Neutrophil (primary cell): ENCODE measurements around the gene DNM1.

ENCODE experiments used
- H3K27ac ChIP-seq: fragments of 200-600 bp; sonication (generic); 2 replicates; pipeline ENCODE4 v1.5.1; 2016; ENCODE audit warnings: mild to moderate bottlenecking, moderate library complexity
- H3K27me3 ChIP-seq: fragments of 200-600 bp; sonication (generic); 2 replicates; pipeline ENCODE4 v1.6.0; 2016; ENCODE audit warnings: mild to moderate bottlenecking
- H3K36me3 ChIP-seq: fragments of 200-600 bp; sonication (generic); 2 replicates; pipeline ENCODE4 v1.5.1; 2017
- H3K4me1 ChIP-seq, 2 experiments: fragments of 200-600 bp in 1 of 2; sonication (generic) in 1 of 2; 1 replicate in 1 of 2; 2 replicates in 1 of 2; pipeline versions ENCODE4 v1.5.1 to v1.6.1; 2013 to 2016; ENCODE audit warnings: low read depth in 1 of 2, low read length in 1 of 2, mild to moderate bottlenecking in 1 of 2, moderate library complexity in 1 of 2; ENCODE audit not compliant: control insufficient read depth in 1 of 2, insufficient read depth in 1 of 2
- H3K4me3 ChIP-seq, 2 experiments: fragments of 200-600 bp in 1 of 2; sonication (generic) in 1 of 2; 1 replicate in 1 of 2; 2 replicates in 1 of 2; pipeline ENCODE4 v1.5.1; 2013 to 2016; ENCODE audit warnings: low read depth in 1 of 2, low read length in 1 of 2, mild to moderate bottlenecking in 1 of 2, moderate library complexity in 1 of 2
- H3K9me3 ChIP-seq: fragments of 200-600 bp; sonication (generic); 2 replicates; pipeline ENCODE4 v1.5.1; 2016
- CTCF ChIP-seq: fragments of 200-600 bp; sonication (generic); IDR thresholded peaks from 2 replicates; pipeline ENCODE4 v1.5.1; 2016; ENCODE audit warnings: antibody characterized with exemption

Gene DNM1

GRCh38 chr9:128292009-128292408 is 88.8 kb downstream of the DNM1 start:
- Histone ChIP-seq H3K4me1 (no peaks in the 10 kb centered on the region), H3K4me3 (no peak overlapping the region), H3K27me3 (no peaks in the 10 kb centered on the region), H3K9me3 (no peaks in the 10 kb centered on the region), H3K36me3 (peaks cover 17% of the 10 kb centered on the region), H3K27ac (no peak overlapping the region)
- TF ChIP-seq CTCF = no peak

- Histone ChIP-seq H3K9me3 (no peaks in the 10 kb centered on the region), H3K27me3 (no peaks in the 10 kb centered on the region), H3K4me3 (no peak overlapping the region), H3K27ac (no peak overlapping the region), H3K36me3 (peaks cover 10% of the 10 kb centered on the region), H3K4me1 (no peaks in the 10 kb centered on the region)
- TF ChIP-seq CTCF = no peak
Measured at GRCh38 chr9:128293091-128293490, 89.9 kb downstream of the DNM1 start.

- Histone ChIP-seq H3K36me3 (no peaks in the 10 kb centered on the region), H3K4me1 (no peaks in the 10 kb centered on the region), H3K4me3 (no peak overlapping the region), H3K27ac (no peak overlapping the region), H3K9me3 (no peaks in the 10 kb centered on the region), H3K27me3 (no peaks in the 10 kb centered on the region)
- no peak for TF ChIP-seq CTCF
Measured at GRCh38 chr9:128294142-128294541, 91.0 kb downstream of the DNM1 start.

GRCh38 chr9:128296340-128297220 is 93.4 kb downstream of the DNM1 start:
- H3K9me3 ChIP-seq = no peaks in the 10 kb centered on the region
- H3K36me3 ChIP-seq = no peaks in the 10 kb centered on the region
- no peak overlapping the region for H3K27ac ChIP-seq
- no peak for TF ChIP-seq CTCF
- no peak overlapping the region for H3K4me3 ChIP-seq
- no peaks in the 10 kb centered on the region for H3K27me3 ChIP-seq
- no peaks in the 10 kb centered on the region for H3K4me1 ChIP-seq

- no peaks in the 10 kb centered on the region for H3K36me3 ChIP-seq
- H3K4me1 ChIP-seq = no peaks in the 10 kb centered on the region
- no peaks in the 10 kb centered on the region for H3K27me3 ChIP-seq
- no peak for TF ChIP-seq CTCF
- no peak overlapping the region for H3K4me3 ChIP-seq
- no peak overlapping the region for H3K27ac ChIP-seq
- no peaks in the 10 kb centered on the region for H3K9me3 ChIP-seq
Measured at GRCh38 chr9:128297221-128297773, 94.1 kb downstream of the DNM1 start.
